ENCODE results near the gene VOPP1.

GRCh38 chr7:55534262-55534915 is 37.9 kb downstream of the VOPP1 start:
- no peak for TF ChIP-seq CTCF (IDR thresholded peaks at IDR 0.05)
- TF ChIP-seq POLR2A (IDR thresholded peaks at IDR 0.05): no peak
